Spleen (tissue), 11 donors: ENCODE measurements around the gene ALOXE3. TPM values are rescaled to one million over a fixed set of nuclear protein-coding genes. Genes with fewer than 3 reads are reported as not detected.

ENCODE experiments used
- DNase-seq: peaks from one replicate; pipeline ENCODE4 v3.0.0-alpha.2; 2020
- H3K27ac ChIP-seq, 8 donors: fragments of 200-600 bp; sonication (generic) in 7 of 8; 1 replicate in 4 of 8; 2 replicates in 4 of 8; pipeline versions ENCODE4 v1.5.0 to v1.8.0; 2016 to 2021; ENCODE audit warnings: inconsistent platforms in 4 of 8, mild to moderate bottlenecking in 4 of 8, moderate library complexity in 1 of 8
- H3K27me3 ChIP-seq, 7 donors: fragments of 200-600 bp; sonication (generic) in 6 of 7; replicated peaks in 1 of 7; 1 replicate in 4 of 7; 2 replicates in 3 of 7; pipeline versions ENCODE4 v1.5.0 to v1.8.0; 2016 to 2021; ENCODE audit warnings: inconsistent platforms in 3 of 7, mild to moderate bottlenecking in 1 of 7
- H3K36me3 ChIP-seq, 6 donors: fragments of 200-600 bp; sonication (generic) in 5 of 6; 1 replicate in 4 of 6; 2 replicates in 2 of 6; pipeline versions ENCODE4 v1.5.0 to v1.8.0; 2016 to 2021; ENCODE audit warnings: inconsistent platforms in 2 of 6
- H3K4me1 ChIP-seq, 6 donors: fragments of 200-600 bp; sonication (generic) in 5 of 6; 1 replicate in 3 of 6; 2 replicates in 3 of 6; pipeline versions ENCODE4 v1.5.0 to v1.8.0; 2016 to 2021; ENCODE audit warnings: inconsistent platforms in 3 of 6
- H3K4me3 ChIP-seq, 8 donors: fragments of 200-600 bp; sonication (generic) in 7 of 8; 1 replicate in 4 of 8; 2 replicates in 4 of 8; pipeline versions ENCODE4 v1.5.0 to v1.8.0; 2016 to 2021; ENCODE audit warnings: inconsistent platforms in 4 of 8, mild to moderate bottlenecking in 4 of 8, moderate library complexity in 2 of 8
- H3K9me3 ChIP-seq, 8 donors: fragments of 200-600 bp; sonication (generic) in 7 of 8; 1 replicate in 4 of 8; 2 replicates in 4 of 8; pipeline versions ENCODE4 v1.5.0 to v1.8.0; 2016 to 2021; ENCODE audit warnings: inconsistent platforms in 4 of 8
- CTCF ChIP-seq, 11 experiments: fragments of 200-600 bp in 7 of 11; fragments of 450-650 bp in 4 of 11; sonication (generic) in 4 of 11; IDR thresholded peaks in 8 of 11; conservative IDR thresholded peaks in 3 of 11; 1 replicate in 7 of 11; 2 replicates in 4 of 11; pipeline versions ENCODE4 v1.4.0 to v1.8.0; 2016 to 2021; ENCODE audit warnings: antibody characterized with exemption in 11 of 11, inconsistent platforms in 4 of 11, mild to moderate bottlenecking in 1 of 11
- POLR2A ChIP-seq, 3 donors: fragments of 450-650 bp; IDR thresholded peaks; one replicate each; pipeline ENCODE4 v1.5.1; 2017; ENCODE audit warnings: antibody characterized with exemption in 3 of 3, mild to moderate bottlenecking in 1 of 3
- POLR2AphosphoS5 ChIP-seq, 3 donors: sonication (generic); formaldehyde crosslinking; IDR thresholded peaks; one replicate each; pipeline ENCODE4 v1.5.1; 2017; ENCODE audit warnings: antibody characterized with exemption in 3 of 3
- WGBS, 5 donors: extraction: QIAGEN DNeasy Blood & Tissue Kit in 3 of 5; methylation state at CpG; one replicate each; pipeline versions ENCODE4 v1.1.5 to v1.1.7; 2013 to 2018; 5-methylcytosine and 5-hydroxymethylcytosine counted together
- intact Hi-C: fragments of 100-400 bp; cut with DNase I; formaldehyde crosslinking; loops from one replicate; pipeline ENCODE4 v1.15.0; 2023; ENCODE audit warnings: low total_unique reads
- polyA plus RNA-seq, 3 donors: library from polyadenylated mRNA; stranded (reverse); fragments of 200-250 nt; gene quantifications; one replicate each; pipeline ENCODE4 v1.2.1, GENCODE V29; 2013
- total RNA-seq, 7 donors: library from RNA; depleted of rRNA in 3 of 7; stranded (reverse); fragments of >200 nt in 3 of 7; fragmentation: NEBNext Ultra II Directional in 4 of 7; extraction: Animal tissue kit (Norgen Biotek cat#: 25700) in 4 of 7; gene quantifications; one replicate each; pipeline versions ENCODE4 v1.1.0 to v1.2.1, GENCODE V29; 2016 to 2021
- donor health status: healthy with polysubstance abuse.
- donor health status: DM: no; HTN: no; CAD: no; lungs with moderate emphysema.
- donor health status: DM: no; HTN: no; CAD: no.
- donor health status: Bipolar disorder and iron deficiency.
- donor health status: healthy.
- donor health status: DM: no; HTN: no; CAD: no.
- donor health status: DM: yes; HTN: yes; CAD: no.

Gene ALOXE3
- total and polyA plus RNA-seq, 10 donors = 0.03 TPM; not detected in 9

GRCh38 chr17:8087075-8087951, 31.0 kb downstream of the ALOXE3 start, which contains the start of gene ALOX12B:
Gene ALOX12B, minus strand, starts transcription at chr17:8087716. Its CDS starts 274 bp downstream, at chr17:8087442.
- Histone ChIP-seq H3K9me3 (no peaks in the 10 kb centered on the region), H3K4me3 (no peak within 1 kb of the TSS), H3K36me3 (no peaks in the 10 kb centered on the region), H3K27me3 (peaks cover 0 to 80% (median 0%) of the 10 kb centered on the region in 7 donors), H3K27ac (no peak within 1 kb of the TSS), H3K4me1 (peaks cover 0 to 20% (median 4%) of the 10 kb centered on the region in 6 donors)
- WGBS, 5 donors = 81 to 85% (median 84%) methylated on average over 17 to 20 of the region's 20 CpGs
- TF ChIP-seq POLR2AphosphoS5 (IDR thresholded peaks at IDR 0.05) (no peak), POLR2A (IDR thresholded peaks at IDR 0.05) (no peak), CTCF (IDR thresholded peaks at IDR 0.05 in 8 of 11, conservative IDR thresholded peaks at IDR 0.05 in 3 of 11) (no peak)
- intact Hi-C loops = no loop called here
- DNase-seq = no peak

- peaks cover 0 to 23% (median 18%) of the 10 kb centered on the region in 6 donors for H3K4me1 ChIP-seq
- intact Hi-C loops = no loop called here
- 80 to 95% (median 88%) methylated on average over 6 of the region's 6 CpGs for WGBS, 5 donors
- DNase-seq = no peak
- H3K9me3 ChIP-seq = no peaks in the 10 kb centered on the region
- H3K4me3 ChIP-seq = no peak overlapping the region
- TF ChIP-seq CTCF (IDR thresholded peaks at IDR 0.05 in 8 of 11, conservative IDR thresholded peaks at IDR 0.05 in 3 of 11) = no peak
- TF ChIP-seq POLR2A (IDR thresholded peaks at IDR 0.05) = no peak
- no peak for TF ChIP-seq POLR2AphosphoS5 (IDR thresholded peaks at IDR 0.05)
- peaks cover 0 to 76% (median 0%) of the 10 kb centered on the region in 7 donors for H3K27me3 ChIP-seq
- H3K36me3 ChIP-seq = no peaks in the 10 kb centered on the region
- no peak overlapping the region for H3K27ac ChIP-seq
Observed at GRCh38 chr17:8084250-8084649, 34.1 kb downstream of the ALOXE3 start.

- no peak overlapping the region for H3K4me3 ChIP-seq
- no peaks in the 10 kb centered on the region for H3K36me3 ChIP-seq
- TF ChIP-seq CTCF (IDR thresholded peaks at IDR 0.05 in 8 of 11, conservative IDR thresholded peaks at IDR 0.05 in 3 of 11) (no peak), POLR2AphosphoS5 (IDR thresholded peaks at IDR 0.05) (no peak), POLR2A (IDR thresholded peaks at IDR 0.05) (no peak)
- DNase-seq = peak; percentile 21
- H3K27me3 ChIP-seq = peaks cover 0 to 76% (median 7%) of the 10 kb centered on the region in 7 donors
- no peak overlapping the region for H3K27ac ChIP-seq
- 87 to 94% (median 91%) methylated on average over 10 of the region's 10 CpGs for WGBS, 5 donors
- peaks cover 0 to 30% (median 24%) of the 10 kb centered on the region in 6 donors for H3K4me1 ChIP-seq
- H3K9me3 ChIP-seq = no peaks in the 10 kb centered on the region
- intact Hi-C loops = no loop called here
Observed at GRCh38 chr17:8082292-8082691, 36.0 kb downstream of the ALOXE3 start.

GRCh38 chr17:8081876-8082275, 36.4 kb downstream of the ALOXE3 start:
- intact Hi-C loops = no loop called here
- no peaks in the 10 kb centered on the region for H3K36me3 ChIP-seq
- no peaks in the 10 kb centered on the region for H3K9me3 ChIP-seq
- H3K27ac ChIP-seq = no peak overlapping the region
- H3K4me3 ChIP-seq = no peak overlapping the region
- H3K27me3 ChIP-seq = peaks cover 0 to 80% (median 11%) of the 10 kb centered on the region in 7 donors
- peaks cover 0 to 30% (median 24%) of the 10 kb centered on the region in 6 donors for H3K4me1 ChIP-seq
- peak; percentile 16 for DNase-seq
- TF ChIP-seq CTCF (IDR thresholded peaks at IDR 0.05 in 8 of 11, conservative IDR thresholded peaks at IDR 0.05 in 3 of 11) (no peak), POLR2AphosphoS5 (IDR thresholded peaks at IDR 0.05) (no peak), POLR2A (IDR thresholded peaks at IDR 0.05) (no peak)
- WGBS, 5 donors = 89 to 99% (median 93%) methylated on average over 3 of the region's 3 CpGs
